GM06990 (cell line): ENCODE measurements around the gene ME1.

ENCODE experiments used
- DNase-seq: peaks from one replicate; pipeline ENCODE4 v3.0.0-alpha.2; 2011; ENCODE audit not compliant: insufficient read length; ENCODE audit errors: extremely low read depth
- H3K27me3 ChIP-seq: replicated peaks from 2 replicates; pipeline ENCODE4 v1.6.0; 2011; ENCODE audit warnings: low read length; ENCODE audit not compliant: control insufficient read depth, insufficient read depth
- H3K36me3 ChIP-seq: 2 replicates; pipeline ENCODE4 v1.5.1; 2011; ENCODE audit warnings: low read length; ENCODE audit not compliant: control insufficient read depth, insufficient read depth
- H3K4me3 ChIP-seq: replicated peaks from 2 replicates; pipeline ENCODE4 v1.5.1; 2011; ENCODE audit warnings: low read depth, mild to moderate bottlenecking, control low read depth, low read length
- TF ChIP-seq, protein P1 (sequence below): IDR thresholded peaks from 2 replicates; pipeline ENCODE4 v1.5.1; 2011; ENCODE audit warnings: low read length, control low read depth, mild to moderate bottlenecking, inconsistent platforms; ENCODE audit not compliant: insufficient read depth, poor library complexity, severe bottlenecking

ME1 gene

DNA sequence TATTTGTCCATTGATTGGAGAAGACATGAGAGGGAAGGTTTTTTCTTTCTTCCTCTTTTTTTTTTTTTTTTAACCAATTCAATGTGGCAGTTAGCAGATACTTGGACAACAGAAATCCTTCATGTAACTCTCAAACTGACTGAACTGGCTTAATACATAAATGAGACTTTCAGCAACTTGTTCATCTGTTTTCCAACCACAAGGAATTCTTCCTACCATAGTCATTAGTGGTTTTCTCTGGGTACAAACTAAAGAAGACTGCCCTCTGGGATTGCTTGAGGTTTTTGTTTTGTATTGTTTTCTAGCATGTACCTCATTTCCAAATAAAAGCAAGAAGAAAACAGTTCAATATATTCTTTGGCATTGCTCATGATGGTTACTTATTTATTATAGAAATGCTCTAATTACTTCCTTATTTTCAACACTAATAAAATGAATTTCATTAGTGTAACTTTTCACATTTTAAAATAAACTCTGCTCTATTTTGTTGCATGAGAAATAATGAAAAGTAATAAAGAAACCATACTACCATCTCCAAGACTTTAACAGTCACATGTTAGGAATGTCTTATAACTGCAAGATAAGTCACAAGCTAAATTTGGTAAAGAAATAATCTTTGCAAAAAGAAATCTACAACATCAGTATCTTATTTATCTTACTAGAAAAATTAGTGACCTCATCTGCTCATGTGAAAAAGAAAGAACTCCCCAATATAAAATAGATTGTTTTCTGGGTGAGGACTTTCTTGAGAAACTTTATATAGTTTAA, 52.0 kb downstream of the ME1 start:
- no peaks in the 10 kb centered on the region for H3K27me3 ChIP-seq
- H3K36me3 ChIP-seq: no peaks in the 10 kb centered on the region
- no peak for DNase-seq
- no peak overlapping the region for H3K4me3 ChIP-seq
- TF ChIP-seq, protein P1, sequence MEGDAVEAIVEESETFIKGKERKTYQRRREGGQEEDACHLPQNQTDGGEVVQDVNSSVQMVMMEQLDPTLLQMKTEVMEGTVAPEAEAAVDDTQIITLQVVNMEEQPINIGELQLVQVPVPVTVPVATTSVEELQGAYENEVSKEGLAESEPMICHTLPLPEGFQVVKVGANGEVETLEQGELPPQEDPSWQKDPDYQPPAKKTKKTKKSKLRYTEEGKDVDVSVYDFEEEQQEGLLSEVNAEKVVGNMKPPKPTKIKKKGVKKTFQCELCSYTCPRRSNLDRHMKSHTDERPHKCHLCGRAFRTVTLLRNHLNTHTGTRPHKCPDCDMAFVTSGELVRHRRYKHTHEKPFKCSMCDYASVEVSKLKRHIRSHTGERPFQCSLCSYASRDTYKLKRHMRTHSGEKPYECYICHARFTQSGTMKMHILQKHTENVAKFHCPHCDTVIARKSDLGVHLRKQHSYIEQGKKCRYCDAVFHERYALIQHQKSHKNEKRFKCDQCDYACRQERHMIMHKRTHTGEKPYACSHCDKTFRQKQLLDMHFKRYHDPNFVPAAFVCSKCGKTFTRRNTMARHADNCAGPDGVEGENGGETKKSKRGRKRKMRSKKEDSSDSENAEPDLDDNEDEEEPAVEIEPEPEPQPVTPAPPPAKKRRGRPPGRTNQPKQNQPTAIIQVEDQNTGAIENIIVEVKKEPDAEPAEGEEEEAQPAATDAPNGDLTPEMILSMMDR: no peak

DNA sequence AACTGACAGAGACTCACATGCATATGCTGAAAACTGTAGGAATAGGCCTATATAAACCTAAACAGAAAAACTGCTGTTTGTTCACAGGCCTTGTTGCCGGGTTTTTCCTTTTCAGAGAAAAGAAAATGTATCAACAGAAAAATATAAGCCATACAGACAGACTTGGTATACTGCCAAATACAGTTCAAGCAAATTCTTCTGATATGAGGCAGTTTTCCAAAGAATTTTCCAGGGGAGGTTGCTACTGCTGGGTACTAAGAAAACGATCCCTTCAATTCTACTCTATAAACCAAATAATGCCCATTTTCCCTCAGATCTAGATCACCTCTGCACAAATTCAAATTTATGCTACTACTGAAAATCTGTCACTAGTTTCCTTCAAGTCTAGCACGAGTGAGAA, 59.4 kb downstream of the ME1 start:
- TF ChIP-seq, protein P1: no peak
- Histone ChIP-seq H3K36me3 (no peaks in the 10 kb centered on the region), H3K27me3 (no peaks in the 10 kb centered on the region), H3K4me3 (no peak overlapping the region)
- no peak for DNase-seq

DNA sequence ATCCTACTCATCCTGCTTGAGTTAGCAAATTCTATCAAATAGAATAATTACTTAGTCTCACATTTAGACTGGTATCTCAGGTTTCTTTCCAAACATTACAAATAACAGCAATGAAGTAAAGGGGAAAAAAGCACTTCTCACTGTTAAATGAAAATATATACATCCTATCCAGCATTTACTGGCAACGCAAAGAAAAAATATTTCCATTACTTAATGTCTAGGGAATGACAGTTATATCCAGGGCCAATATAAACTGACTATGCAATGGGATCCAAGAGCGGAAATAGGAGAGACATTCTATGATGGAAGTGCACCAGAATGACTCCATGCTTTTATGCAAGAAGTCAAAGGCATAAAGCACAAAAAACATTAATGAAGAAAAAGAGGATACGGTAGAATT, 60.3 kb downstream of the ME1 start:
- DNase-seq: no peak

DNA sequence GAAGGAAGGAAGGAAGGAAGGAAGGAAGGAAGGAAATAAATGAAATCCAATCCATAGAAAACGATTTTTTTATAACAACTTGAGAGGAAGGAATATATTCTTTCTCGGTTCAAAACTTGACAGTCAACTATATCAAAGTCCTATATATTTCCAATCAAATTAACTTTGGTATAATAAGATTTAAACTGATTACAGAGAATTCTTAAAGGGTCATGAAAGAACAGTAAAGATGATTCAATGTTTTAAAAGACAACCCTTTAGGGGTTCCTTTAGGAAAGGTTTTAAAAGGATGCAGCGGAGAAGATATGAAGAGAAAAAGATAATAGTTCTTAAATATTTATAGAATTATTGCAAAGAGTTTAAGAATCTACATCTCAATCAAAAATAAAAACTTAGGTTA, 61.2 kb downstream of the ME1 start:
- Histone ChIP-seq H3K36me3 (no peaks in the 10 kb centered on the region), H3K27me3 (no peaks in the 10 kb centered on the region), H3K4me3 (no peak overlapping the region)
- TF ChIP-seq, protein P1: no peak
- DNase-seq: no peak

More for the DNA sequence above, 60.3 kb downstream of the ME1 start:
- TF ChIP-seq, protein P1: no peak
- H3K36me3 ChIP-seq: no peaks in the 10 kb centered on the region
- no peak overlapping the region for H3K4me3 ChIP-seq
- H3K27me3 ChIP-seq: no peaks in the 10 kb centered on the region

DNA sequence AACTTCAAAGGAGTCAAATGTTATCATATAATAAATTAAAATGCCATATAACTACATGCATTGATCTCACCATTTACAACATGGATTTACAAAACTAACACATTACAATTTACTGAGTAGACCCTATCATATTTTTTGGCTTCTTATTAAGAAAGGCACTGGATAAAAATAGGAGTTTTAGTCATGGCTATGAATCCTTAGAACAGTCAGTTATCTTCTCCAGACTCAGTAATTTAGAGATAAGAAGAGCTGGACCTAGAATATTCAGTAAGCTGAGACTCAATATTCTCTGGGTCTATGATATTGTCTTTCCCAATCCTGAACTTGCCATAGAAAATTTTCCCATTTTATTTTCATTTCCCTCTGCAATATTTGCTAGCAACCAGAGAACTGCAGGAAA, 62.3 kb downstream of the ME1 start:
- no peaks in the 10 kb centered on the region for H3K27me3 ChIP-seq
- H3K36me3 ChIP-seq: no peaks in the 10 kb centered on the region
- H3K4me3 ChIP-seq: no peak overlapping the region
- no peak for DNase-seq
- TF ChIP-seq, protein P1: no peak
